GM23338 (cell line): ENCODE data around the gene SOS2.
"Not testable (repeated sequence)": the region's sequence is repeated elsewhere in the genome, so short reads cannot be mapped to it uniquely, and the experiment has no call there.

Experiments used
- CREB1 ChIP-seq: fragments of 250-450 bp; sonication (Bioruptor Pico); IDR thresholded peaks from 2 replicates; pipeline ENCODE4 v1.5.0; 2020; ENCODE audit warnings: low read depth, mild to moderate bottlenecking, moderate library complexity
- EZH2 ChIP-seq: fragments of 200-600 bp; sonication (generic); IDR thresholded peaks from one replicate; pipeline ENCODE4 v1.8.0; 2017; ENCODE audit warnings: antibody characterized with exemption, mild to moderate bottlenecking, low read depth; ENCODE audit not compliant: unreplicated experiment
- EZH2phosphoT487 ChIP-seq: fragments of 200-600 bp; sonication (generic); IDR thresholded peaks from one replicate; pipeline ENCODE4 v1.8.1; 2018; ENCODE audit warnings: antibody characterized with exemption; ENCODE audit not compliant: unreplicated experiment
- JUNB ChIP-seq: IDR thresholded peaks from one replicate; pipeline ENCODE4 v1.6.1; 2016; ENCODE audit warnings: antibody characterized with exemption; ENCODE audit not compliant: unreplicated experiment
- POLR2AphosphoS5 ChIP-seq: IDR thresholded peaks from 2 replicates; pipeline ENCODE4 v1.6.1; 2016; ENCODE audit warnings: antibody characterized with exemption, low read depth
- TF ChIP-seq, protein P1 (sequence below), 2 experiments: fragments of 200-600 bp in 1 of 2; sonication (generic) in 1 of 2; conservative IDR thresholded peaks; 2 replicates each; pipeline versions ENCODE4 v1.5.1 to v1.6.1; 2016 to 2017; ENCODE audit warnings: antibody characterized with exemption in 2 of 2, low read depth in 2 of 2, mild to moderate bottlenecking in 2 of 2, moderate library complexity in 1 of 2

DNA sequence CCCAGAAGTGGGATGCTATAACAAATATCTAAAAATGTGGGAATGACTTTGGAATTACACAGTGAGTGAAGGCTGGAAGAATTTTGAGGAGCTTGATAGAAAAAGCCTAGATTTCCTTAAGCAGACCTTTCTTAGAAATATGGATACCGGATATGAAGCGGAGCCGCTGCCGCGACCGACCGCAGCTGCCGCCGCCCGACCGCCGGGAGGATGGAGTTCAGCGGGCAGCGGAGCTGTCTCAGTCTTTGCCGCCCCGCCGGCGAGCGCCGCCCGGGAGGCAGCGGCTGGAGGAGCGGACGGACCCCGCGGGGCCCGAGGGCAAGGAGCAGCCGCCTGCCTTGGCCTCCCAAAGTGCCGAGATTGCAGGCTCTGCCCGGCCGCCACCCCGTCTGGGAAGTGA, 157.7 kb downstream of the SOS2 start:
- not testable (repeated sequence) for TF ChIP-seq POLR2AphosphoS5; EZH2; EZH2phosphoT487; CREB1 (CRISPR knock-in tag); JUNB
- TF ChIP-seq, protein P1, sequence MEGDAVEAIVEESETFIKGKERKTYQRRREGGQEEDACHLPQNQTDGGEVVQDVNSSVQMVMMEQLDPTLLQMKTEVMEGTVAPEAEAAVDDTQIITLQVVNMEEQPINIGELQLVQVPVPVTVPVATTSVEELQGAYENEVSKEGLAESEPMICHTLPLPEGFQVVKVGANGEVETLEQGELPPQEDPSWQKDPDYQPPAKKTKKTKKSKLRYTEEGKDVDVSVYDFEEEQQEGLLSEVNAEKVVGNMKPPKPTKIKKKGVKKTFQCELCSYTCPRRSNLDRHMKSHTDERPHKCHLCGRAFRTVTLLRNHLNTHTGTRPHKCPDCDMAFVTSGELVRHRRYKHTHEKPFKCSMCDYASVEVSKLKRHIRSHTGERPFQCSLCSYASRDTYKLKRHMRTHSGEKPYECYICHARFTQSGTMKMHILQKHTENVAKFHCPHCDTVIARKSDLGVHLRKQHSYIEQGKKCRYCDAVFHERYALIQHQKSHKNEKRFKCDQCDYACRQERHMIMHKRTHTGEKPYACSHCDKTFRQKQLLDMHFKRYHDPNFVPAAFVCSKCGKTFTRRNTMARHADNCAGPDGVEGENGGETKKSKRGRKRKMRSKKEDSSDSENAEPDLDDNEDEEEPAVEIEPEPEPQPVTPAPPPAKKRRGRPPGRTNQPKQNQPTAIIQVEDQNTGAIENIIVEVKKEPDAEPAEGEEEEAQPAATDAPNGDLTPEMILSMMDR (conservative IDR thresholded peaks at IDR 0.05; ENCODE audit: low read depth in 2 of 2), result not testable (repeated sequence)
